Activated T-cell treated with anti-CD3 and anti-CD28 coated beads, Interleukin-2, amount 50 U/mL, for 24 hours (primary cell): ENCODE measurements around the gene PPP2R5E.
A peak's percentile ranks its signal among the peaks of the same experiment; 100 is the strongest.

Experiments
- DNase-seq: peaks from one replicate; pipeline ENCODE4 v3.0.0-alpha.2; 2020
- H3K27ac Mint-ChIP-seq: 2 replicates; pipeline ENCODE4 v1.8.0; 2020; ENCODE audit warnings: mild to moderate bottlenecking, mixed read lengths
- H3K27me3 Mint-ChIP-seq: 2 replicates; pipeline ENCODE4 v1.8.0; 2020; ENCODE audit warnings: mixed read lengths
- H3K36me3 Mint-ChIP-seq: 2 replicates; pipeline ENCODE4 v1.8.0; 2020; ENCODE audit warnings: low read depth, mixed read lengths
- H3K4me1 Mint-ChIP-seq: 2 replicates; pipeline ENCODE4 v1.8.0; 2020; ENCODE audit warnings: low read depth, mixed read lengths
- H3K4me3 Mint-ChIP-seq: 2 replicates; pipeline ENCODE4 v1.8.0; 2020; ENCODE audit warnings: mild to moderate bottlenecking, moderate library complexity, mixed read lengths
- H3K9me3 Mint-ChIP-seq: 2 replicates; pipeline ENCODE4 v1.8.0; 2020; ENCODE audit warnings: mixed read lengths

The PPP2R5E gene

GRCh38 chr14:63472986-63473788, 70.0 kb downstream of the PPP2R5E start:
- no peak for DNase-seq
- no peak overlapping the region for H3K27ac Mint-ChIP-seq
- no peaks in the 10 kb centered on the region for H3K27me3 Mint-ChIP-seq
- no peak overlapping the region for H3K4me3 Mint-ChIP-seq
- H3K36me3 Mint-ChIP-seq: no peaks in the 10 kb centered on the region
- H3K9me3 Mint-ChIP-seq: no peaks in the 10 kb centered on the region
- H3K4me1 Mint-ChIP-seq: peaks cover 65% of the 10 kb centered on the region

DNA sequence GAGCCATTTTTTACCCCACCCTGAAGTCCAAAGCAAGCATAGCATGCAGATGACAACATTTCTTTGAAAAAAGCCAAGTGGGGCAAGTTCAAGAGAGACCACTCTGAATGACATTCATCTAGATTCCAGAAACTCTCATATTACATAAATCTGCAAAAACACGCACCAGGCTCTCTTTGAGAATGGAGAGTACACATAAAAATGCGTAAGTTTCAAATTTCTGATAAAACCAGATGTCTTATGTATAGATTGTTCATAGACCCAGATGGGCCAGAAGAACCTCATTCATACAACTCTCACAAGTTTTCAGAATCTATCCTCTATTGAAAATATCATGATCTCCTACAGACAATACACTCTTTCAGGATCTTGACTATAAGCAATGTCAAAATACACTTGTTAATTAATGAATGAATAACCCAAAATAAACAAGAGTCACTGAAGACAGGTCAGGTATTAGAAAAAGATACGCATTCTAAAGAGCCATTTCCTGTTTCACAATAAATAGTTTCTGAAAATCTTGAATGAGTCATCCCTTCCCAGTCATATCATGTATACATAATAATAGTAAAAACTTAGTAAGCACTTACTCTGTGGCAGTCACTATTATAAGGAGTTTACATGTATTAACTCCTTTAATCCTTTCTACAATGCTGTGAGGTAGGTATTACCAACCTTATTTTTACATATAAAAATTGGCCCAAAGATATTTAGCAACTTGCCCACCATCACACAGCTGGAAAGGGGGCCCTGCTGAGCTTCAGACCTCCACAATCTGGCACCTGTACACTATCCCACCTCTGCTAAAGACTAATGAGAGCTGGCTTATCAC, 72.0 kb downstream of the PPP2R5E start:
- Mint-ChIP-seq H3K9me3 (no peaks in the 10 kb centered on the region), H3K36me3 (peaks cover 1% of the 10 kb centered on the region), H3K27me3 (no peaks in the 10 kb centered on the region), H3K4me3 (peak overlapping the region; percentile 21), H3K27ac (peak overlapping the region; percentile 72), H3K4me1 (peaks cover 61% of the 10 kb centered on the region)
- DNase-seq: no peak

GRCh38 chr14:63468294-63468693, 74.9 kb downstream of the PPP2R5E start:
- Mint-ChIP-seq H3K4me3 (no peak overlapping the region), H3K36me3 (peaks cover 7% of the 10 kb centered on the region), H3K4me1 (peaks cover 50% of the 10 kb centered on the region), H3K27ac (peak overlapping the region; percentile 37), H3K27me3 (no peaks in the 10 kb centered on the region), H3K9me3 (no peaks in the 10 kb centered on the region)
- no peak for DNase-seq

GRCh38 chr14:63467440-63468072, 75.6 kb downstream of the PPP2R5E start:
- Mint-ChIP-seq H3K9me3 (no peaks in the 10 kb centered on the region), H3K4me3 (no peak overlapping the region), H3K27me3 (no peaks in the 10 kb centered on the region), H3K36me3 (peaks cover 7% of the 10 kb centered on the region), H3K27ac (peak overlapping the region; percentile 24), H3K4me1 (peaks cover 50% of the 10 kb centered on the region)
- DNase-seq: no peak

DNA sequence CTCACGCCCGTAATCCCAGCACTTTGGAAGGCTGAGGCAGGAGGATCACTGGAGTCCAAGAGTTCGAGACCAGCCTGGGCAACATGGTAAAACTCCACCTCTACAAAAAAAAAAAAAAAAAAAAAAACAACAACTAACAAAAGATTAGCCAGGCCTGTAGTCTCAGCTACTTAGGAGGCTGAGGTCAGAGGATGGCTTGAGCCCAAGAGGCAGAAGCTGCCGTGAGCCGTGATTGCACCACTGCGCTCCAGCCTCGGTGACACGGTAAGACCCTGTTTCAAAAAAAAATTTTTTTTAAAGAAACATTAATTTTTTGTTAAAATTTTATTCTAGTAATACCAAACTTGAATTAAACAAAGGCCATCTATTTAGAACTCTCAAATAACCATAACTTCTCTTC, 77.8 kb downstream of the PPP2R5E start:
- Mint-ChIP-seq H3K36me3 (peaks cover 17% of the 10 kb centered on the region), H3K27ac (no peak overlapping the region), H3K4me3 (no peak overlapping the region), H3K27me3 (no peaks in the 10 kb centered on the region), H3K9me3 (no peaks in the 10 kb centered on the region), H3K4me1 (peaks cover 40% of the 10 kb centered on the region)
- no peak for DNase-seq

DNA sequence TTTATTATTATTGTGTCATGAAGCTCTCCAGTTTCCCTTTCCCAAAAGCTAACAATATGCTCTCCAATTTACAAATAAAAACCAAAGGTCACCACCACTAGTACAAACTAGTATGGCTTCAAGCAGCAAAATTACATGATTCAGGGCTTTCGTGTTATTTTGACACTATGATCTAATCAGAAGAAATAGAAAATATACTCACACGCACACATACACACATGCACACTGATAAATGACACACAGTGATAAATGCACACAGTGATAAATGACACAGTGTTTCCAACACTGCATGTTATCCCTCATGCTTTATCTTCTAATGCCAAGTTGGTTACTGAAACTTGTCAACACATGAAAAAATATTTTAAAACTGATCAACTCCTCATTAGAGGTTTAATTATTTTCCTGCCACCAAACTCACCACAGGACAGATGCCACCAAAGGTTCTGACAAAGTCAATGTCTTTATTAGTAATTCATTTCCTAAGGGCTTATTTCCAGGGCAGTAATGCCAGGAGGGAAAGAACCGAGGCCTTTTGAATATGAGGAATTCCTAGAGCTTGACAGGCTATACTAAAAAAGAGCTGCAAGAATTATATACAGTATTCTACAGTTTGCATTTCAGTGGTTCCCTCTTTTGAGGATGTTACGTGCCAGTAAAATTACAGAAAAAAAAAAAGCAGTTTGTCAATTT, 82.4 kb downstream of the PPP2R5E start:
- peaks cover 16% of the 10 kb centered on the region for H3K36me3 Mint-ChIP-seq
- H3K27ac Mint-ChIP-seq: no peak overlapping the region
- no peak for DNase-seq
- no peak overlapping the region for H3K4me3 Mint-ChIP-seq
- peaks cover 25% of the 10 kb centered on the region for H3K4me1 Mint-ChIP-seq
- no peaks in the 10 kb centered on the region for H3K9me3 Mint-ChIP-seq
- H3K27me3 Mint-ChIP-seq: no peaks in the 10 kb centered on the region

GRCh38 chr14:63459738-63460137, 83.4 kb downstream of the PPP2R5E start:
- no peak overlapping the region for H3K27ac Mint-ChIP-seq
- H3K27me3 Mint-ChIP-seq: no peaks in the 10 kb centered on the region
- DNase-seq: no peak
- no peak overlapping the region for H3K4me3 Mint-ChIP-seq
- H3K4me1 Mint-ChIP-seq: peaks cover 32% of the 10 kb centered on the region
- no peaks in the 10 kb centered on the region for H3K9me3 Mint-ChIP-seq
- H3K36me3 Mint-ChIP-seq: peaks cover 16% of the 10 kb centered on the region

DNA sequence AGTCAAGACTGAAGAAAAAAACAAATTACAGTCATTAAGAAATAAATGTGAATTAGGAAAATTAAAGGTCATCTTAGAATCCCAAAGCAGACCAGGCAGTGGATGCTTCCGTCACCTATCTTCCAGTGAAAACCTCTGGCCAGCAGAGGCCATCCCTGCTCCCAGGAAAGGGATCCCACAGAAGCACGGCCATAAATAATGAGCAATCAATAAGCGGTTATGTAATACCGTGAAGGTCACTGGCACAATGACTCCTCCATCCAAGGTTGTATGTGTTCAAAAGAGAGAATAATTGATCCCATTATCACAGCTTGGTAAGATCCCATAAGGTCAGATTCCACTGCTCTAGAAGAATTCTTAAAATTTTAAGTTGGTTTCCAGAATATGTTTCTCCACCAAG, 85.7 kb downstream of the PPP2R5E start:
- no peak for DNase-seq
- H3K4me1 Mint-ChIP-seq: peaks cover 38% of the 10 kb centered on the region
- H3K9me3 Mint-ChIP-seq: no peaks in the 10 kb centered on the region
- H3K27me3 Mint-ChIP-seq: no peaks in the 10 kb centered on the region
- no peak overlapping the region for H3K27ac Mint-ChIP-seq
- peaks cover 25% of the 10 kb centered on the region for H3K36me3 Mint-ChIP-seq
- H3K4me3 Mint-ChIP-seq: no peak overlapping the region

- peak overlapping the region; percentile 6 for H3K27ac Mint-ChIP-seq
- no peak overlapping the region for H3K4me3 Mint-ChIP-seq
- no peaks in the 10 kb centered on the region for H3K9me3 Mint-ChIP-seq
- peaks cover 28% of the 10 kb centered on the region for H3K36me3 Mint-ChIP-seq
- H3K4me1 Mint-ChIP-seq: peaks cover 38% of the 10 kb centered on the region
- no peaks in the 10 kb centered on the region for H3K27me3 Mint-ChIP-seq
- no peak for DNase-seq
Observed at GRCh38 chr14:63454863-63455622, 88.1 kb downstream of the PPP2R5E start.

DNA sequence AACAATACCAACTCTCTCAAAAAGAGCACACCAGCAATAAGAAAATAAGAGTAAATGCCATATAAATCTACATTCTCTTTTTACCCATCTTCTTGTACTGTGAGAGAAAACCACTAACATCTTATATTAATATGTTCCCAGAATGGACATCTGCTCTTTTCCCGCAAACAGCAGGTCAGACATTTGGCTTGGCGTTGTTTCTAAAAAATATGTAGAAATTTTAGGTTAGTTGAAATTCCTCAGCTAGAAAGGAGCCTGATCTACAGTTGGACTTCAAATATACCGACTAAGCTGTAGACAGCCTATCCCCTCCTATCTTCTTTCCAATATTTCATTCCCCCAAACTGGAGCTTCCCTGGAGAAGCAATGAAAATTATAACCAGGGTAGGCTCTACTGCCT, 88.7 kb downstream of the PPP2R5E start:
- Mint-ChIP-seq H3K4me3 (no peak overlapping the region), H3K9me3 (no peaks in the 10 kb centered on the region), H3K27ac (no peak overlapping the region), H3K36me3 (peaks cover 32% of the 10 kb centered on the region), H3K27me3 (no peaks in the 10 kb centered on the region), H3K4me1 (peaks cover 34% of the 10 kb centered on the region)
- no peak for DNase-seq

GRCh38 chr14:63453443-63453936, 89.7 kb downstream of the PPP2R5E start:
- DNase-seq: no peak
- H3K27me3 Mint-ChIP-seq: no peaks in the 10 kb centered on the region
- peaks cover 39% of the 10 kb centered on the region for H3K36me3 Mint-ChIP-seq
- no peaks in the 10 kb centered on the region for H3K9me3 Mint-ChIP-seq
- peaks cover 34% of the 10 kb centered on the region for H3K4me1 Mint-ChIP-seq
- H3K27ac Mint-ChIP-seq: no peak overlapping the region
- H3K4me3 Mint-ChIP-seq: no peak overlapping the region

GRCh38 chr14:63452796-63453195, 90.4 kb downstream of the PPP2R5E start:
- H3K27ac Mint-ChIP-seq: no peak overlapping the region
- no peak overlapping the region for H3K4me3 Mint-ChIP-seq
- peaks cover 39% of the 10 kb centered on the region for H3K36me3 Mint-ChIP-seq
- no peaks in the 10 kb centered on the region for H3K27me3 Mint-ChIP-seq
- H3K9me3 Mint-ChIP-seq: no peaks in the 10 kb centered on the region
- DNase-seq: no peak
- H3K4me1 Mint-ChIP-seq: peaks cover 34% of the 10 kb centered on the region

DNA sequence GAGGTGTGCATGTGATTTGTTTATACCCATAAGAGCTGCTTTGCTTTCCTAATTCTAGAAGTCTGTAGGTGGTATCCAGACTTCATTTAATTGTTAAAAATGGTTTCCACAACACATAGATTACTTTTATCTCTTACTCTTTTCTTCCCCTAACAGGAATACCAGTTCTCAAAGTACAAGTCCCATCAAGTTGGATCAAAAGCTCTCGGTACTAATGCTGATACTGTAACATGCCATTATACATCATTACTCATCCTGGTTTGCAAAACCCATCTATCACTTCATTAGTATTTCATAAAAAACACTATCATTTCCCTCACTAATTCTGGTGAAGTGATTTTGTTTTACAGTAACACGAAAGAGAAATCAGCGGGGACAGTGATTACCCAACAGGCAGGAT, 94.3 kb downstream of the PPP2R5E start:
- peaks cover 54% of the 10 kb centered on the region for H3K36me3 Mint-ChIP-seq
- no peaks in the 10 kb centered on the region for H3K9me3 Mint-ChIP-seq
- no peaks in the 10 kb centered on the region for H3K27me3 Mint-ChIP-seq
- H3K27ac Mint-ChIP-seq: no peak overlapping the region
- H3K4me1 Mint-ChIP-seq: peaks cover 32% of the 10 kb centered on the region
- H3K4me3 Mint-ChIP-seq: no peak overlapping the region
- DNase-seq: no peak
